HEK293 (cell line): ENCODE results near the gene PLA2G4B.

Source experiments
- CTCF ChIA-PET: fragments of 350-600 bp; formaldehyde crosslinking; extraction: SDS; loops from one replicate; lab custom pipeline; 2021; ENCODE audit warnings: antibody characterized with exemption; lab: Yijun Ruan, JAX
- POLR2A ChIA-PET: fragments of 300-600 bp; formaldehyde crosslinking; extraction: SDS; loops from one replicate; lab custom pipeline; 2020; ENCODE audit warnings: antibody characterized with exemption, inconsistent platforms; lab: Yijun Ruan, JAX
- H3K27ac ChIP-seq: fragments of 200-500 bp; sonication (Bioruptor generic); 2 replicates; pipeline ENCODE4 v1.5.1; 2014; ENCODE audit warnings: low read depth, low read length, control low read depth, inconsistent platforms; ENCODE audit errors: extremely low read depth
- H3K36me3 ChIP-seq, 2 experiments: fragments of 200-500 bp in 1 of 2; sonication (Bioruptor generic) in 1 of 2; 1 replicate in 1 of 2; 2 replicates in 1 of 2; pipeline ENCODE4 v1.5.1; 2014 to 2017; ENCODE audit warnings: inconsistent platforms in 2 of 2, low read length in 2 of 2; ENCODE audit not compliant: control insufficient read depth in 2 of 2, insufficient read depth in 1 of 2
- H3K4me1 ChIP-seq: fragments of 200-500 bp; sonication (Bioruptor generic); 2 replicates; pipeline ENCODE4 v1.5.1; 2014; ENCODE audit warnings: mild to moderate bottlenecking, low read length, inconsistent platforms; ENCODE audit not compliant: control insufficient read depth, insufficient read depth
- H3K4me3 ChIP-seq: 2 replicates; pipeline ENCODE4 v1.5.1; 2011; ENCODE audit warnings: low read depth, mild to moderate bottlenecking, control low read depth, low read length, moderate library complexity
- H3K9me3 ChIP-seq: fragments of 200-500 bp; sonication (Bioruptor generic); 2 replicates; pipeline ENCODE4 v1.5.1; 2014; ENCODE audit warnings: low read depth, low read length, inconsistent platforms; ENCODE audit not compliant: control insufficient read depth, insufficient read depth
- EGR2 ChIP-seq: fragments of 450-650 bp; formaldehyde crosslinking; IDR thresholded peaks from 2 replicates; pipeline ENCODE4 v1.5.1; 2016; ENCODE audit warnings: low read depth, missing biosample characterization, missing genetic modification characterization
- HOXC10 ChIP-seq: sonication (generic); formaldehyde crosslinking; IDR thresholded peaks from 2 replicates; pipeline ENCODE4 v1.8.1; 2023; ENCODE audit warnings: mild to moderate bottlenecking, missing genetic modification reagents
- KLF8 ChIP-seq: fragments of 450-650 bp; formaldehyde crosslinking; IDR thresholded peaks from 2 replicates; pipeline ENCODE4 v1.5.1; 2016; ENCODE audit warnings: missing biosample characterization, missing genetic modification characterization
- REPIN1 ChIP-seq: fragments of 450-650 bp; formaldehyde crosslinking; IDR thresholded peaks from 2 replicates; pipeline ENCODE4 v1.5.1; 2017; ENCODE audit warnings: missing biosample characterization, missing genetic modification characterization, low read depth
- SALL2 ChIP-seq: fragments of 450-650 bp; formaldehyde crosslinking; IDR thresholded peaks from 2 replicates; pipeline ENCODE4 v1.5.0; 2017; ENCODE audit warnings: missing biosample characterization, mild to moderate bottlenecking, missing genetic modification characterization, borderline replicate concordance
- SP7 ChIP-seq: fragments of 450-650 bp; formaldehyde crosslinking; IDR thresholded peaks from 2 replicates; pipeline ENCODE4 v1.5.1; 2016; ENCODE audit warnings: missing biosample characterization, missing genetic modification characterization
- WT1 ChIP-seq: fragments of 450-650 bp; formaldehyde crosslinking; IDR thresholded peaks from 2 replicates; pipeline ENCODE4 v1.5.1; 2016; ENCODE audit warnings: missing biosample characterization, missing genetic modification characterization
- ZFHX2 ChIP-seq: fragments of 450-650 bp; formaldehyde crosslinking; conservative IDR thresholded peaks from 2 replicates; pipeline ENCODE4 v1.5.1; 2016; ENCODE audit warnings: missing biosample characterization, missing genetic modification characterization
- ZIC2 ChIP-seq: fragments of 450-650 bp; formaldehyde crosslinking; IDR thresholded peaks from 2 replicates; pipeline ENCODE4 v1.5.1; 2016; ENCODE audit warnings: missing biosample characterization, missing genetic modification characterization
- ZNF112 ChIP-seq: fragments of 450-650 bp; formaldehyde crosslinking; IDR thresholded peaks from 2 replicates; pipeline ENCODE4 v1.5.0; 2017; ENCODE audit warnings: missing biosample characterization, missing genetic modification characterization
- ZNF169 ChIP-seq: fragments of 450-650 bp; formaldehyde crosslinking; IDR thresholded peaks from 2 replicates; pipeline ENCODE4 v1.5.1; 2016; ENCODE audit warnings: missing biosample characterization, missing genetic modification characterization
- ZNF184 ChIP-seq: fragments of 450-650 bp; IDR thresholded peaks from 2 replicates; pipeline ENCODE4 v1.5.1; 2018; ENCODE audit warnings: missing biosample characterization, mild to moderate bottlenecking, missing genetic modification characterization
- ZNF292 ChIP-seq: fragments of 450-650 bp; formaldehyde crosslinking; IDR thresholded peaks from 2 replicates; pipeline ENCODE4 v1.5.1; 2016; ENCODE audit warnings: low read depth, missing biosample characterization, missing genetic modification characterization, borderline replicate concordance
- ZNF514 ChIP-seq: fragments of 450-650 bp; formaldehyde crosslinking; IDR thresholded peaks from 2 replicates; pipeline ENCODE4 v1.5.1; 2016; ENCODE audit warnings: missing biosample characterization, missing genetic modification characterization
- ZNF571 ChIP-seq: fragments of 450-650 bp; formaldehyde crosslinking; IDR thresholded peaks from 2 replicates; pipeline ENCODE4 v1.5.0; 2017; ENCODE audit warnings: missing biosample characterization, missing genetic modification characterization
- ZNF621 ChIP-seq: fragments of 450-650 bp; formaldehyde crosslinking; IDR thresholded peaks from 2 replicates; pipeline ENCODE4 v1.5.1; 2017; ENCODE audit warnings: missing biosample characterization, missing genetic modification characterization
- ZNF626 ChIP-seq: fragments of 450-650 bp; sonication (Bioruptor Pico); formaldehyde crosslinking; IDR thresholded peaks from 2 replicates; pipeline ENCODE4 v1.5.1; 2018; ENCODE audit warnings: missing biosample characterization, missing genetic modification characterization, inconsistent platforms
- ZNF677 ChIP-seq: fragments of 450-650 bp; IDR thresholded peaks from 2 replicates; pipeline ENCODE4 v1.5.0; 2018; ENCODE audit warnings: missing biosample characterization, mild to moderate bottlenecking, missing genetic modification characterization, moderate library complexity
- ZNF792 ChIP-seq: fragments of 450-650 bp; formaldehyde crosslinking; IDR thresholded peaks from 2 replicates; pipeline ENCODE4 v1.5.1; 2016; ENCODE audit warnings: missing biosample characterization, missing genetic modification characterization
- TF ChIP-seq, protein P1 (sequence below): IDR thresholded peaks from 2 replicates; pipeline ENCODE4 v1.6.1; 2011; ENCODE audit warnings: mild to moderate bottlenecking, low read depth, low read length, borderline replicate concordance
- TF ChIP-seq, protein P2 (sequence below): fragments of 450-650 bp; formaldehyde crosslinking; IDR thresholded peaks from 2 replicates; pipeline ENCODE4 v1.5.1; 2017; ENCODE audit warnings: missing biosample characterization, missing genetic modification characterization
- TF ChIP-seq, protein P3 (sequence below): fragments of 450-650 bp; formaldehyde crosslinking; IDR thresholded peaks from 2 replicates; pipeline ENCODE4 v1.5.1; 2016; ENCODE audit warnings: missing biosample characterization, missing genetic modification characterization

The PLA2G4B gene

DNA sequence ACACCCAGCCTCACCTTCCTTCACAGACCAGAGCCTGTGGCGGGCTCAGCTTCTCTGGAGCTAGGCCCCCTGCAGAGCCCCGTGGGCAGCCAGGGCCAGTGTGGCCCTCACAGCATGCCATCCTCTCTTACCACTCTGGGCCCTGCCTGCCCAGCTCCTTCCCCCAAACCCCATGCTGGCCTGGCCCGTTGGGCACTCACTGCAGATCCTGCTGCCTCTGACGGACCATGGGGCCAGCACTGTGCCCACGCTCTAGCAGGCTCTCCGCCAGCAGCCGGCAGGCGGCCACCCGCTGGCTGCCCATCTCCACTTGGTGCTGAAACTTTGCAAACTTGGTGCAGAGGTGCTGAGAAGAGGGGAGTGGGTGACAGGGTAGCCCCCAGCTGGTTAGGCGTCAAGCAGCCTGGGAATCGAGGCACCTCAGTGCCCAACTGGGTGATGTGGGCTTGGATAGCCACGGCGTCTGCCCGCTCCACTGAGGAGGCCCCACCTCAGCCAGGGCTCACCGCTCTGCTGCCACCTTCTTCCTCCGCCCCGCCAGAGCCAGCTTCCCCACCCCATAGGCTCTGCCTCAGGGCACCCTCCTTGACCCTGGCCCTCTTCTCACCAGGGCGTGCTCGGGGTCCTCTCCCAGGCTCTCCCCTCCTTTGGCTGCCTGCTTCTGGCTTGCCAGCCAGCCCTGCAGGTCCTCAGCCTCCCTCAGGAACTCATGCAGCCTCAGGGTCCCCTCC is 32.7 kb downstream of the PLA2G4B start:
- Histone ChIP-seq H3K36me3 (no peaks in the 10 kb centered on the region), H3K9me3 (no peaks in the 10 kb centered on the region), H3K4me3 (no peak overlapping the region), H3K27ac (no peak overlapping the region), H3K4me1 (no peaks in the 10 kb centered on the region)
- CTCF ChIA-PET = interaction anchor here (0.7 kb wide), 1 partner anchor 10 kb away, joined by 4 read pairs; no protein-coding TSS in a partner anchor
- POLR2A ChIA-PET = no interaction called here
- peak; percentile 69 for TF ChIP-seq ZIC2 (tag by site-specific recombination)
- no peak for TF ChIP-seq ZNF621 (tag by site-specific recombination)
- TF ChIP-seq ZNF514 (tag by site-specific recombination) = no peak
- no peak for TF ChIP-seq ZNF626 (tag by site-specific recombination)

DNA sequence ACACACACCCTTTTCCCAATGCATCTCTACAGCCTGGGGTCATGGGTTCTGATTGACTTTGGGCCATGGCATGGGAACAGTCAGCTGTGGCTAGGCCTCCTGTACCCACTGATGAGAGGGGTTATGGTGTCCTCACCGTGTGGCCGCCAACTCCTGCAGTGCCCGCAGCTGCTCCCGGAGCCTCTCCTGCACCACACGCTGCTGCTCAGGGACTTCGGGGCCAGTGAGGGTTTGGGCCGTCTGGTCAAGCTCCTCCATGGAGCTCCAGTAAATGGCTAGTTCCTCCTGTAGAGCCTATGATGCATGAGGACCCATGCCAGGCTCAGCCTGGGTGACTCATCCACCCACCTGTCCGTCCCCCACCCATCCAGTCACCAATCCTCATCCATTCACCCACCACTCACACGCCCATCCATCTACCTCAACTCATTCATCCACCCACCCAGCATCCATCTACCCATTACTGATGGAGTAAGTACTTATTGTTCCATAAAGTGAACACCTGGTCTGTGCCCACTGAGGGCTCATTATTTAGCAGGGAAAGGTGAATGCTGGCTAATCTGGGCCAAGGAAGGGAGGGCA is 33.6 kb downstream of the PLA2G4B start:
- H3K36me3 ChIP-seq = no peaks in the 10 kb centered on the region
- TF ChIP-seq EGR2 (tag by site-specific recombination) (peak; percentile 99), SALL2 (tag by site-specific recombination) (no peak), ZFHX2 (tag by site-specific recombination) (peak; percentile 98)
- TF ChIP-seq, all 188 proteins: peak for 2
- no peaks in the 10 kb centered on the region for H3K9me3 ChIP-seq
- POLR2A ChIA-PET = no interaction called here
- no peak overlapping the region for H3K27ac ChIP-seq
- H3K4me3 ChIP-seq = no peak overlapping the region
- CTCF ChIA-PET = interaction anchor here (0.7 kb wide), 1 partner anchor 9 kb away, joined by 4 read pairs; no protein-coding TSS in a partner anchor
- H3K4me1 ChIP-seq = no peaks in the 10 kb centered on the region

DNA sequence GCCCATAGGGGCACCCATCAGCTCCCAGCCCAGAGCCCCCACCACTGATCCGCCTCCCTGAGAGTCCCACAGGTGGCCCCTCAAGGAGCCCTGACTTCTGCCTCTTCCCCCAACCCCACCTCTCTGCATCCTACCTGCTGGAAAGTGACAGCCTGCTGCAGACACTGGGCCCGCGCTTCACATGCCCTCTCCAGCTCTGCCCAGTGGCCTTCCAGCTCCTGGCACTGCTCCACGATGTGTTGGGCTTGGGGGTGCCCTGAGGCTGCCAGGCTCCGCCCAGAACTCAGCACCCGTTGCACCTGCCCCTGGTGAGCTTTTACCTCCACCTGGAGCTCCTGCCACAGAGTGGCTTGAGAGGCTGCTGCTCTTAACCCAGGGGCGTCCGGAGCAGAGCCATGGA is 35.1 kb downstream of the PLA2G4B start:
- Histone ChIP-seq H3K4me3 (no peak overlapping the region), H3K9me3 (no peaks in the 10 kb centered on the region), H3K36me3 (no peaks in the 10 kb centered on the region), H3K4me1 (no peaks in the 10 kb centered on the region), H3K27ac (no peak overlapping the region)
- POLR2A ChIA-PET = no interaction called here
- TF ChIP-seq ZNF514 (tag by site-specific recombination) (no peak), ZNF184 (tag by site-specific recombination) (no peak), ZNF112 (tag by site-specific recombination) (no peak), ZNF571 (tag by site-specific recombination) (no peak), WT1 (tag by site-specific recombination) (no peak), ZNF169 (tag by site-specific recombination) (no peak), SP7 (no peak), KLF8 (tag by site-specific recombination) (no peak), REPIN1 (tag by site-specific recombination) (no peak), HOXC10 (CRISPR knock-in tag) (no peak), ZNF677 (tag by site-specific recombination) (no peak), ZNF292 (tag by site-specific recombination) (no peak), ZNF792 (tag by site-specific recombination) (no peak)
- TF ChIP-seq, protein P1, sequence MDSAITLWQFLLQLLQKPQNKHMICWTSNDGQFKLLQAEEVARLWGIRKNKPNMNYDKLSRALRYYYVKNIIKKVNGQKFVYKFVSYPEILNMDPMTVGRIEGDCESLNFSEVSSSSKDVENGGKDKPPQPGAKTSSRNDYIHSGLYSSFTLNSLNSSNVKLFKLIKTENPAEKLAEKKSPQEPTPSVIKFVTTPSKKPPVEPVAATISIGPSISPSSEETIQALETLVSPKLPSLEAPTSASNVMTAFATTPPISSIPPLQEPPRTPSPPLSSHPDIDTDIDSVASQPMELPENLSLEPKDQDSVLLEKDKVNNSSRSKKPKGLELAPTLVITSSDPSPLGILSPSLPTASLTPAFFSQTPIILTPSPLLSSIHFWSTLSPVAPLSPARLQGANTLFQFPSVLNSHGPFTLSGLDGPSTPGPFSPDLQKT = no peak
- TF ChIP-seq, protein P2, sequence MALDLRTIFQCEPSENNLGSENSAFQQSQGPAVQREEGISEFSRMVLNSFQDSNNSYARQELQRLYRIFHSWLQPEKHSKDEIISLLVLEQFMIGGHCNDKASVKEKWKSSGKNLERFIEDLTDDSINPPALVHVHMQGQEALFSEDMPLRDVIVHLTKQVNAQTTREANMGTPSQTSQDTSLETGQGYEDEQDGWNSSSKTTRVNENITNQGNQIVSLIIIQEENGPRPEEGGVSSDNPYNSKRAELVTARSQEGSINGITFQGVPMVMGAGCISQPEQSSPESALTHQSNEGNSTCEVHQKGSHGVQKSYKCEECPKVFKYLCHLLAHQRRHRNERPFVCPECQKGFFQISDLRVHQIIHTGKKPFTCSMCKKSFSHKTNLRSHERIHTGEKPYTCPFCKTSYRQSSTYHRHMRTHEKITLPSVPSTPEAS (tag by site-specific recombination) = no peak
- TF ChIP-seq, protein P3, sequence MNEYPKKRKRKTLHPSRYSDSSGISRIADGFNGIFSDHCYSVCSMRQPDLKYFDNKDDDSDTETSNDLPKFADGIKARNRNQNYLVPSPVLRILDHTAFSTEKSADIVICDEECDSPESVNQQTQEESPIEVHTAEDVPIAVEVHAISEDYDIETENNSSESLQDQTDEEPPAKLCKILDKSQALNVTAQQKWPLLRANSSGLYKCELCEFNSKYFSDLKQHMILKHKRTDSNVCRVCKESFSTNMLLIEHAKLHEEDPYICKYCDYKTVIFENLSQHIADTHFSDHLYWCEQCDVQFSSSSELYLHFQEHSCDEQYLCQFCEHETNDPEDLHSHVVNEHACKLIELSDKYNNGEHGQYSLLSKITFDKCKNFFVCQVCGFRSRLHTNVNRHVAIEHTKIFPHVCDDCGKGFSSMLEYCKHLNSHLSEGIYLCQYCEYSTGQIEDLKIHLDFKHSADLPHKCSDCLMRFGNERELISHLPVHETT (tag by site-specific recombination) = no peak
- CTCF ChIA-PET = no interaction called here
